HepG2 (cell line): ENCODE results near the gene RTP2. TPM values are rescaled to one million over a fixed set of nuclear protein-coding genes. Genes with fewer than 3 reads are reported as not detected.

Experiments used
- CC2D1A ChIP-seq: sonication (generic); formaldehyde crosslinking; IDR thresholded peaks from 2 replicates; pipeline ENCODE4 v1.8.1; 2023; ENCODE audit warnings: mild to moderate bottlenecking, missing genetic modification reagents
- CHD2 ChIP-seq: IDR thresholded peaks from 2 replicates; pipeline ENCODE4 v1.6.1; 2011; ENCODE audit warnings: low read depth, low read length, improper control_type of control experiment
- CTCF ChIP-seq: sonication (generic); formaldehyde crosslinking; IDR thresholded peaks from 2 replicates; pipeline ENCODE4 v1.5.0; 2020; ENCODE audit warnings: mild to moderate bottlenecking, missing genetic modification reagents, moderate library complexity
- E2F2 ChIP-seq: sonication (generic); formaldehyde crosslinking; IDR thresholded peaks from 2 replicates; pipeline ENCODE4 v1.4.0; 2020; ENCODE audit warnings: missing genetic modification reagents, borderline replicate concordance
- FOXJ3 ChIP-seq: sonication (generic); formaldehyde crosslinking; IDR thresholded peaks from 2 replicates; pipeline ENCODE4 v1.4.0; 2020; ENCODE audit warnings: missing genetic modification reagents, mild to moderate bottlenecking, borderline replicate concordance
- FOXK2 ChIP-seq: fragments of 450-650 bp; IDR thresholded peaks from 2 replicates; pipeline ENCODE4 v1.6.1; 2016
- GATA4 ChIP-seq: sonication (generic); IDR thresholded peaks from 2 replicates; pipeline ENCODE4 v1.6.1; 2016; ENCODE audit warnings: antibody characterized with exemption, low read depth, borderline replicate concordance
- GLI4 ChIP-seq: sonication (generic); formaldehyde crosslinking; IDR thresholded peaks from 2 replicates; pipeline ENCODE4 v1.5.1; 2020; ENCODE audit warnings: missing genetic modification reagents, mild to moderate bottlenecking, moderate library complexity, borderline replicate concordance
- NCOA1 ChIP-seq: sonication (generic); formaldehyde crosslinking; IDR thresholded peaks from 2 replicates; pipeline ENCODE4 v1.9.0; 2021; ENCODE audit warnings: missing genetic modification reagents
- NFYB ChIP-seq: sonication (generic); formaldehyde crosslinking; IDR thresholded peaks from 2 replicates; pipeline ENCODE4 v1.4.0; 2020; ENCODE audit warnings: missing genetic modification reagents
- PHF21A ChIP-seq: sonication (generic); formaldehyde crosslinking; IDR thresholded peaks from 2 replicates; pipeline ENCODE4 v1.5.0; 2020; ENCODE audit warnings: mild to moderate bottlenecking, missing genetic modification reagents
- PHF8 ChIP-seq: sonication (generic); formaldehyde crosslinking; IDR thresholded peaks from 2 replicates; pipeline ENCODE4 v1.5.0; 2020; ENCODE audit warnings: missing genetic modification reagents
- POLR2AphosphoS5 ChIP-seq: IDR thresholded peaks from 2 replicates; pipeline ENCODE4 v1.6.1; 2012; ENCODE audit warnings: low read depth, low read length
- RFX5 ChIP-seq: IDR thresholded peaks from 2 replicates; pipeline ENCODE4 v1.6.1; 2011; ENCODE audit warnings: low read depth, low read length, improper control_type of control experiment
- SMAD1 ChIP-seq: sonication (generic); formaldehyde crosslinking; IDR thresholded peaks from 2 replicates; pipeline ENCODE4 v1.4.0; 2020; ENCODE audit warnings: missing genetic modification reagents, low read depth, mild to moderate bottlenecking, borderline replicate concordance
- THAP8 ChIP-seq: sonication (generic); formaldehyde crosslinking; IDR thresholded peaks from 2 replicates; pipeline ENCODE4 v1.5.1; 2020; ENCODE audit warnings: missing genetic modification reagents, mild to moderate bottlenecking, borderline replicate concordance
- ZNF143 ChIP-seq: sonication (generic); formaldehyde crosslinking; IDR thresholded peaks from 2 replicates; pipeline ENCODE4 v1.4.0; 2020; ENCODE audit warnings: missing genetic modification reagents
- ZNF224 ChIP-seq: sonication (generic); formaldehyde crosslinking; IDR thresholded peaks from 2 replicates; pipeline ENCODE4 v1.5.0; 2020; ENCODE audit warnings: mild to moderate bottlenecking, missing genetic modification reagents
- ZNF235 ChIP-seq: sonication (generic); formaldehyde crosslinking; IDR thresholded peaks from 2 replicates; pipeline ENCODE4 v1.8.1; 2023; ENCODE audit warnings: mild to moderate bottlenecking, missing genetic modification reagents, borderline replicate concordance
- ZNF503 ChIP-seq: sonication (generic); formaldehyde crosslinking; IDR thresholded peaks from 2 replicates; pipeline ENCODE4 v1.4.0; 2020; ENCODE audit warnings: missing genetic modification reagents
- ZNF562 ChIP-seq: sonication (generic); formaldehyde crosslinking; IDR thresholded peaks from 2 replicates; pipeline ENCODE4 v1.8.0; 2022; ENCODE audit warnings: missing genetic modification reagents, borderline replicate concordance
- ZNF629 ChIP-seq: sonication (generic); formaldehyde crosslinking; conservative IDR thresholded peaks from 2 replicates; pipeline ENCODE4 v1.5.0; 2020; ENCODE audit warnings: missing genetic modification reagents
- ZNF740 ChIP-seq: sonication (generic); formaldehyde crosslinking; IDR thresholded peaks from 2 replicates; pipeline ENCODE4 v1.4.0; 2020; ENCODE audit warnings: missing genetic modification reagents
- ZNF781 ChIP-seq: sonication (generic); formaldehyde crosslinking; IDR thresholded peaks from 2 replicates; pipeline ENCODE4 v1.5.1; 2020; ENCODE audit warnings: borderline replicate concordance, mild to moderate bottlenecking, missing genetic modification reagents; ENCODE audit errors: not compliant biosample characterization
- polyA plus RNA-seq, 8 experiments: library from polyadenylated mRNA; depleted of rRNA in 3 of 8; stranded (reverse) in 7 of 8; unstranded in 1 of 8; fragments of >200 nt; fragmentation: Illumina TruSeq in 4 of 8; extraction: Trizol in 4 of 8; gene quantifications; 2 replicates each; pipeline versions ENCODE4 v1.2.1 to v1.2.3, GENCODE V29; 2011 to 2016; ENCODE audit warnings: low read depth in 4 of 8, missing spikeins in 1 of 8, mixed read lengths in 1 of 8; ENCODE audit not compliant: insufficient read depth in 1 of 8
- total RNA-seq, 5 experiments: library from RNA; depleted of rRNA; stranded (reverse); fragments of >200 nt; fragmentation: Illumina TruSeq; extraction: Trizol; gene quantifications; 2 replicates each; pipeline ENCODE4 v1.2.3, GENCODE V29; 2016; ENCODE audit warnings: low read depth in 1 of 5

The RTP2 gene
- total and polyA plus RNA-seq, 2 of the 13 experiments (the other 11 are each of a cell fraction or from before 2014, with no cell fraction given), result not detected

DNA sequence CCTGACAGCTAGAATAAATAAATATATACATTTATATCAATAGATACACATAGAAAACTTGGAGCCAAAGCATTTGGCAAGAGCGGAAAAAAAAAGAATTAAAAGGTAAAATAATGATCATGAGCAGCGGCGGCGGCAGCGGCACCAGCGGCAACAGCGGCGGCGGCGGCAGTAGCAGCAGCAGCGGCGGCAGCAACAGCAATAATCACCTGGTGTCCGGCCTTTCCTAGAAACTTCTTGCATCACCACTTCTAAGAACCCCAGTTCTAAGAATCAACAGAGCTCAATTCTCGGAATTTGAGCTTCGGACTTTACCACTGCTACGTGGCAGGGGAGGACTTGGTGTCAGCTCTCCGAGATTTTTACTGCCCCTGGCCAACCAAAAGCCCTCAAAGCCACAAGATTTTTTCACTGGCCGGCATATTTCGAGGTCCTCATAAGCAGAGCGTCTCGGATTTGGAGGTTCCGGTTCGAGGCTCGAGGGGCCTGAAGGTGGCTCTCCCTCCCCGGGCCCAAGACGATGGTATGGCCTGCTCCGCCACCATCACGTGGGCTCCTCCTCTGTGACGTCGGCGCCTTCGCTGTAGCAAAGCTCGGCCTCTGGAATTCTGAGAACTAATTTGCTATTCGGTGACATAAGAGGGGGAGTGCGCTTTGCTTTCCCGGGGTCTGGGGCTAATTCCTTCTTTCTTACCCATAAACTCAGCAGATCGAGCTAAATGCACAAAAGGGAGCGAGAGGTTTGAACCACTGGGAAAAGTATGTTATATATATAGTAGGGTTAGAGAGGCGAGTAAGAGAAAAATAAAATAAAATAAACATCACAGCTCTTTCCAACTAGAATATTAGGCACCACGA is 43.1 kb upstream of the RTP2 start, which contains the start of gene BCL6 (continued):
- TF ChIP-seq NFYB (CRISPR knock-in tag), result no peak; the same call in none of the 2 replicates
- no peak for TF ChIP-seq ZNF224 (CRISPR knock-in tag)
- peak; percentile 99 for TF ChIP-seq FOXK2
- no peak for TF ChIP-seq CTCF (CRISPR knock-in tag)
- TF ChIP-seq CHD2, result peak; percentile 31; the same call in 1 of the 2 replicates
- no peak for TF ChIP-seq ZNF781 (CRISPR knock-in tag)
- peak; percentile 78 for TF ChIP-seq ZNF503 (CRISPR knock-in tag)
- peak; percentile 65 for TF ChIP-seq PHF21A (CRISPR knock-in tag)
- no peak for TF ChIP-seq NCOA1
- TF ChIP-seq POLR2AphosphoS5, result peak; percentile 80
- TF ChIP-seq THAP8 (CRISPR knock-in tag), result no peak
- peak; percentile 32; the same call in 1 of the 2 replicates for TF ChIP-seq GATA4
- peak; percentile 41; the same call in 1 of the 2 replicates for TF ChIP-seq ZNF740 (CRISPR knock-in tag)
- TF ChIP-seq ZNF143, result no peak
- no peak for TF ChIP-seq CC2D1A
- peak; percentile 80 for TF ChIP-seq FOXJ3 (CRISPR knock-in tag)
- no peak for TF ChIP-seq RFX5
- no peak for TF ChIP-seq ZNF235 (CRISPR knock-in tag)
- no peak for TF ChIP-seq ZNF562 (CRISPR knock-in tag)
- TF ChIP-seq GLI4 (CRISPR knock-in tag), result no peak
- TF ChIP-seq ZNF629 (CRISPR knock-in tag), result peak; percentile 39; the same call in 1 of the 2 replicates
- TF ChIP-seq E2F2 (CRISPR knock-in tag), result no peak
- no peak for TF ChIP-seq SMAD1 (CRISPR knock-in tag)
- peak; percentile 64 for TF ChIP-seq PHF8 (CRISPR knock-in tag)
